GM19099 (cell line): Measurements from ENCODE around the gene CEPT1.

Experiments used
- POLR2A ChIP-seq: IDR thresholded peaks from 3 replicates; pipeline ENCODE4 v1.6.1; 2011; ENCODE audit warnings: low read depth; ENCODE audit not compliant: insufficient read length; ENCODE audit errors: extremely low read depth

CEPT1 gene

DNA sequence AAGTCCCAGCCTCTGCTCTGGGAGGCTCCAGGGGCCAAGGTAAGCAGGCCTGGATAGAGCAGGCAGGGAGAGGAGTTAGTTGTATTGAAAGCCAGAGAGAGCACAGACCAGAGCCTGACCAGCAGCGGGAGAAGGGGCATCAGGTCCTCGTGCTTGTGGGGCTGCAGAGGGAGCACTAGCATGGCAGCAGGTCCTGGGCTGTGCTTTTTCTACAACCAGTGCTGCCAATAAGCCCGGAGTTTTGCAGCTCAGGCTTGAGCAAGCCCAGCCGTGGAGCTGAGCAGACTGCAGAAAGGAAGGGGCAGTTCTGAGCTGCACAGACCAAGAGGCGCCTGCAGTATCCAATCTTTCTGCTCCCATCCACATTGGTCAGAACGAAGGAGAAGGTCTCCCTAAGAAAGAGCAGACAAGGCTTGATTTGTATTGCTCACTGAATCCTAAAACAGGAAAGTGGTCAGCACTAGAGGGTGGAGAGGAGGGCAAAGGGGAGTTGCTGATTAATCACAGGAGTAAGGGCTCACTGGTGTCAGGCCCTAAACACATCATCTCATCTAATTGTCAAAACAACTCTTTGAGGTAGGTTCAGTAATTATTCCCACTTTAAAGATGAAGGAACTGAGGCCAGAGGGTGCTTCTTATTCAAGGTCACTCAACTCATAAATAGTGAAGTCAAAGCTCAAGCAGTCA is 57.7 kb downstream of the CEPT1 start:
- no peak for TF ChIP-seq POLR2A

DNA sequence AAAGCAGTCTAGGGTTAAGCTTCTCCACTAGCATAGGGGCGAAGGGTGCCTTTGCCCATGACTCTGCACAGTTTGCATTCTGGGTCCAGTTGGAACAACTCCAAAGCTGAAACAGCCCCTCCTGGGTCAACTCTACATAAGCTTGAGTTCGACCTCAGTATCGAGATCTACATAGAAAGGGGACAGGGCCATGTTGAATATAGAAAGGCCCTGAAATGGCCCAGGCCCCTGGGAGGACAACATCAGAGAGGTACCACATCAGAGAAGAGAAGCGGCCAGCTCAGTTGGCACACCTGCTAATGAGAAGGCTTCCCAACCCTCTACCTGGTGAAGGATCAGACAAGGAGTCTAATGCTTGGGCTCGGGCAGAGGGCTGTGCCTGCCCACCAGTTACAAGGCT is 58.8 kb downstream of the CEPT1 start:
- TF ChIP-seq POLR2A: no peak

DNA sequence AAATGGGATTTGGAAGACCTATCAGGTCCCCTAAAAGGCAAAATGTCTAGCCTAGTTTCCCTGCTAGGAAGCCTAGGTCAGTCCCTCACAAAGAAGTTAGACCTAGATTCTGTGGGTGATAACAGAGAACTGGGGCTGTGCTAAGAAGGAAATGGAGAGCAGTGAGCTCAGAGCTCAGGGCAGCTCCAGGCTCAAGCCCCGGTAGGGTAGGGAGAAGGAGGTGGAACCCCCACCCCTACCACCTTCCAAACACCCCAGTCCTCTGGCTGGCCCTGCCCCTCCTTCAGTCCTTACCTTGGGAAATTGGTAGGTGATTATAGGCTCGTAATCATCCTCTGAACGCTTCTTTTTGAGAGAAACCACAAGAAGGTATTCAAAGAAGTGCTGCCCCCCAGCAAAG is 59.3 kb downstream of the CEPT1 start:
- no peak for TF ChIP-seq POLR2A

DNA sequence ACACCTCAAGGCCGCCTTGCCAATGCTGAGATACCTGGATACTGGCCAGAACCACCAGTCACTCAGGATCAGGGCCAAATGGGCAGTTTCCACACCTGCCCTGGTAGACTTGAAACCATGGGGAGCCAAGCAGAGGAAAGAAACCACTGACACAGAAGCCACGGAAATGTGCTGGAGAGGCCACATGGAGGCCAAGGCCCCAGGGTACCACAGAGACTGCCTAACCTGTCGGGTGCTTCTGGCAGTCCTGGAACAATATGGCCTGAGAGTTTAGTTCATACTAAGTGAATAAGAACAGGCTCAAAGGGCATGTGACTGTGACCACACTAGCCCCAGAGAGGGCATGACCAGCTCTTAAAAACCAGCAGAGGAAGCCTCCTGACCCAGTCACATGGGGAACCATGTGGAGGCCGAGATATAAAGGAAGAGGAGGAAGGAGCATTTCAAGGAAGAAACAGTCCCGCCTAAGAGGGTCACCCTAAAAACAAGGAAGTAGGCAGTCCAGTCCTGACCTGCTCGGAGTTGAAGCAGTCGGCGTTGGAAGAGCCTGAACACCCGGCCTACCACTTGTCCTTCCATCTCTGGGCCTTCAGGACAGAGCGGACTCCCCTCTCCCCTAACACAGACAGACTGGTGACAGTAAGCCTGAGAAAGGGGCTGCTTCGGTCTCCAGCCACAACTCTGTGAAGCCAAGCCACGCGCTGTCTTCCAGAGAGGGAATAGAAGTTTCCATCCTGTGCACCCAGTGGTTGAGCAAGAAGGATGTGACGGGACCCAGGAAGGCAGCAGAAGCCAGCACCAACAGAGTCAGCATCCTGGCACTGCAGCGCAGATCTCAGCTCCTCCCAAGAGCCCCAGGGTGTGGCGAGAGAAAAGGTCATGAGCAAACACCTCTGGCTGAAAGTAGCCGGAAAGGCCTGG is 60.1 kb downstream of the CEPT1 start, which contains the start of gene DENND2D:
TSS of gene DENND2D (minus strand) at position 766 of the 921 bp plus-strand sequence. CDS start at position 579, 187 bp downstream.
- TF ChIP-seq POLR2A: no peak

DNA sequence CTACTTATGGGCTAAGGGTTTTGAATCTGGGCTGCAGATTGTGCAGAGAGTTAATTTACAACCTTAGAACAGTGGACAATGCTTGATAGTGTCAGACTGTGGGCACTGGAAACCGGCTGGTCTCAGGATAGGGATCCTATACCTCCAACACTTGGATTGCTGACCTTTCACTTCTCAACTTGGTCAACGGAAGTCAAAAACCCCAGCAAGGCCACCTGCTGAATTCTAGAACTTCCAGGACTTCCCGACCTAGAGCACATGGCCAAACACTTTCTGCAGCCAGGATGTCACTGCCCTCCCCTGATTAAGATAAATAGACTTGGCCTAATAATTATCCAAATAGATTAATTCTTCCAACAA is 60.8 kb downstream of the CEPT1 start:
- no peak for TF ChIP-seq POLR2A

DNA sequence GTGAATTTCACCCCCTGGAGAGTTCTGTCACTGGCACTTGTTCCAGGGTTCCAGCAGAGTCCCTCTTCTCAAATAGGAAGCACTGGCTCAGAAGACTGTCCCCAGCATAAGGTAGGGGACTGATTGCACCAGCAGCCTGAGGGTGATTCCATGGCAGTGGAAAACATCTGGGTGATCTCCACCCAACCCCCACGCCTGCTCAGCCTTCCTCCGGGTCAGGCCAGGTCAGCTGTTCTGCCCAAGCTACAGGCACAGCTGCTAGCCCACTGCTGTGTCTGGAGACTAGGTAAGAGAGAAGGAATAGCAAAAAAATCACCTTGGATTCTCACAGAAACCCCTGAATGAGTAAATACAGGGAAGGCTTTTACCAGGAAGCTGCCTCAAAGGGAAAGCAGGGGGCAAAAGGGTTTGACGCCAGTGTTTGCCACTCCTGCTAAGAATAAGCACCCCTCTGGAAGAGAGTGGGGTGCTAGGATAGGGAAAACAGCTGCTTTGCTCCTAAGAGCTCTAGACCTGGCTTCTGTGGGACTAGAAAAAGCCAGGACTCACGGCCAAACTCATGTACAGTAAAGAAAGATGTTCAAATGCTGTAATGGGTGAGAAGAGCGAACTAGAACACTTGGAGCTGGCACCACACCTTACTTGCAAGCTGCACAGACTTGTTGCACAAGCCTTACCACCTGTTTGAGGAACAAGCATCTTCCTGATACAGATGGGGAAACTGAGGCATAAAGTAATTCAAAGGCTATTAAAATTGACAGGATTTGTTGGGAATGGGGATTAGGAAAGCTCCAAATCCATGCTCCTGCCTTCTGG is 61.5 kb downstream of the CEPT1 start:
- no peak for TF ChIP-seq POLR2A

DNA sequence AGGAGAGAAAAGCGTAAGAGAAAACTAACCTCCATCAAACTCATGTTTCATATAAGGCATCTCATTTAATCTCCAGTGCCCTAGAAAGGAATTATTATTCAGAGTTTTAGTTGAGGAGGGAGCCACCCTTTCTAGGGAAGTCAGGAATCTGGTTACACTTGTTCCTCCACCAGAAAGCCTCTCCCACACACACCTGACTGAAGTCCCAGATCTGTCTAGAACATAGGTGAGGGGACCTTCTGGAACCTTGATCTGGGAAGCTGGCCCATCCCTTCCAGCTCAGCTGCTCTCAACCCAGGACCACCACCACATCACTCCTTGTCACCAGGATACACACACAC is 62.3 kb downstream of the CEPT1 start:
- no peak for TF ChIP-seq POLR2A

DNA sequence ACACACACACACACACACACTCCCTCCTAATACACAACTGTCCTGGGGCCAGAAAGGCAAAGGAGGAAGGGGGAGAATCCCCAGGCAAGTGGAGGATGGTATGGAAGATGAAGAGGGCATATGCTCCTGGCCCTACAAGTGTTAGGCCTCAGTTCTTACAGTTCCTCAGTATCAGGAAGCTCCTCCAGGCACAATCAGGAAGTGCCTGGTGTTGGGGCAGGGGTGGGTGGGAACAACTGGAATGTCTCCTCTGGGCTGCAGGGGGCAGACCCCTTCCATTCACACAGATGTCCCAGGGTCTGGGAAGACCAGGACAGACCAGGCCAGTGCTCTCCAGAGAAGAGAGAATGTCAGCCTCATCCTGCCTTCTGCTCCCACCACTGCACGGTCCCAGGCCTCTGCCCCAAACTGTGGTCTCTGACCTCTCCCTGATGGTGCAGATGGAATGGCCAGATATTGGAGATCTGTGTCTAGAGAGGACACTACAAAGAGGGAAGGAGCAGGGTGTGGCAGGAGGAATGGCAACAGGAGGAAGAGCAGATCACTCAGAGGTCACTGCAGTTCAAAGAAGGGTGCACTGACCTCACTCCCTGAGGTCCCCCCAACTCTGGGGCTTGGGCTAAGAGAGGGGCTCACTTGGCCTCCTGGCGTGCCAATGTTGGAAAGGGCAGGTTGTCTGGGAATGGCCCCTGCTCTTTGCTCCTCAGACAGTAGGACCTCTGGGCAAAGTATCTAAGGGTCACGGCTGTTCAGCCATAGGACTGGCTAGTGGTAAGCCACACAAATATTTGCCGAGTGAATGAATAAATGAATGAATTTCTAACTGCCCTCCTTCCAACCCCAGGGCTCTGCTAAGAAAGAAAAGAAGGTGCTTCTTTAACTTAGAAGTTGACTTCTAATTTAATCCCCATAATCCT is 62.9 kb downstream of the CEPT1 start:
- no peak for TF ChIP-seq POLR2A

DNA sequence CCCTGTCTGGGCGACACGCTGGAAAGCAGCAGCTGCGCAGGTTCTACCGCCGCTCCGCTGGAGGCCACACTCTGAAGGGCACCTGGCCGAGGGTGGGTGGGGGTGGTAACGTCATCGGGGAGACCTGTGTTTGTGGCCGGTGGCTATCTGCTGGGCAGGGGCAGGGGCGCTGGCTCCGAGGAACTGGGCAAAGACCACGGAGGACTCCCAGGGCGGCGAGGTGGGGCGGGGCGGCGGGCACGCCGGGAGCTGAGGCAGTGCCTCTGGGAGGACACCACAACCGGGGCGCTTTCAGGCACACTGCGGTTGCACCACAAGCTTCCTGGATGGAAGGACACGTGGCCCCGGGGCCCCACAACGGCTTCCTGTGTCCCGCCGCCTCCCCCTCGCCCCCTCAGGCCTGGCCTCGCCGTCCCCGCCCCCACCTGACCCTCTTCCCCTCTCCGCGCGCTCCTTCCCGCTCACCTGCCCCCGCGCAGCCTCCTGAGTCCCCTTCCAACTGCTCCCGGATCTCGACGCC is 63.7 kb downstream of the CEPT1 start:
- peak; percentile 71 for TF ChIP-seq POLR2A

DNA sequence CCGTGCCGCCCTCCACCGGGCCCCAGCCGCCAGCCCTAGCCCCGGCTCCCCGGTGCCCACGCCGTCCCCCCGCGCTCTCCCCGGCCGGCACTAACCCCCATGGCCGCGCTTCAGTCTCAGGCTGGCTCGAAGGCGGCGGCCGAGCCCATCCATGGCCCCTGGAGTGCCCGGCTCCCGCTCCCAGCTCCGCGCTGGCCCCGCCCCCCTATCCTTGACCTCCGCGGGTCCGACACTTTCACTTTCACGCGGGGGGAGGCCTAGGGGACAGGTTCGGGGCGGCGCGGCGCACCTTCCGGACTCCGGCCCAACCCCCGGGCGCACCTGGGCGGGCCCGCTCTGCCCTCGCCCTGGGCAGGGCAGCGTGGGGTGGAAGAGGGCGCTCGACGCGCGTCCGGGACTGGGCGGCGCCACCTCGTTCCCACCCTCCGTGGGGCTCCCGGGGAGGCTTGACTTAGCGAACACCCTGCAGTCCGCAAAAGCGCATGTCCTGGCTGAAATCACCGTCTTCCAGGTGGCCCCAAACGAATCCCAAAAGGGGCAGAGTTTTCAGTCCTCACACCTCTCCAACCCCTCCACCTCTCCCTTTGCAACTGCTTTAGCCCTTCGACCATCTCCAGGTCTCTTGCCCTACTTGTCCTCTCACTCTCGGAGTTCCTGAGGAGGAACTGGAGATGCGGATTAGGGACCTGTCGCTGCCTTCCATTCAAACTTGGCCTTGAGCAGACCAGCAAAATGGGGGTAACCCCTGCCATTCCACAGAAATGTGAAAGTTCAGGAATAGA is 64.4 kb downstream of the CEPT1 start:
- TF ChIP-seq POLR2A: peak; percentile 61

DNA sequence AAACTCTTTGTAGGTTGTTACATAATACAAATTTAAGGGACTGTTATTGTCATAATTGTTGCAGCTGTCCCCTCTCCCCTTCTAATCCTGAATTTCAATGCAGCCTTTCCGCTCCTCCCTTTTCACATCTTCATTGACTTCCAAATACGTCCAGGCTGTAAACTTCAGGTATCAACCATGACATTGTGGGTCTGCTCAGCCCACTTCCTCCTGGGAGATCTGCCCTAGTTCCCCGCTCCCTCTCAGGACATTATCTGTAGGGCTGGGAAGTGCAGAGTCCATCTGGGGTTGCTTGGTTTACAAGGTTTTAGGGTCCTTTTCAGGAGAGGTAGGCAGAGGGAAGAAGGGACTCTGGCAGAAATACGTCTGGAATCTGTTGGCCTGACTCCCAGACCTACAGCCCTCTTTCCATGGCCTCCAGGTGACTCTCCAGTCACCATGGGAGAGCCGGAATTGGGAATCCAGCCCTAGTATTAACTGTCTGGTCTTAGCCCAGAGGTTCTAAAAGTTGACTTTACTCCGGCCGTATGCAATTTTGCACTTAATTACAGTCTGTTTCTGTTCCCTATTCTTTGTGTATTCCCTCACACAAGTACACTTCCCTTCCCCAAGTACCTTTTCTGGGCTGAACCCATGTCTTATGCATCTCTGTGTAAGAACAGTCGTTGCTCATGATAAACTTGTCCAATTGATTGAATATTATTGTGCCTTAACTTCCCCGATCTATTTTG is 65.1 kb downstream of the CEPT1 start:
- no peak for TF ChIP-seq POLR2A

DNA sequence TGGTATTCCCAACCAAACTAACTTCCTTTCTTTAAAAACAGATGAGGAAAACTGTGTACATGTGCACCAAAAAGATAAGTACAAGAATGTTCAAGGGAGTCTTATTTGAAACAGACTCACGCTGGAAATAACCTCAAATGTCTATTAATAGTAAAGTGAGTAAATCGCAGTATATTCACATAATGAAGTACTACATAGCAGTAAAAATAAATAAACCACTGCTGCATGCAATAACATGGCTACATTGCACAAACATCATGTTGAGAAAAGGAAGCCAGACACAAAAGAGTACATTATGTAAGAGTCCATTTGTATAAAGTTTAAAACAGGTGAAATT is 65.7 kb downstream of the CEPT1 start:
- no peak for TF ChIP-seq POLR2A

DNA sequence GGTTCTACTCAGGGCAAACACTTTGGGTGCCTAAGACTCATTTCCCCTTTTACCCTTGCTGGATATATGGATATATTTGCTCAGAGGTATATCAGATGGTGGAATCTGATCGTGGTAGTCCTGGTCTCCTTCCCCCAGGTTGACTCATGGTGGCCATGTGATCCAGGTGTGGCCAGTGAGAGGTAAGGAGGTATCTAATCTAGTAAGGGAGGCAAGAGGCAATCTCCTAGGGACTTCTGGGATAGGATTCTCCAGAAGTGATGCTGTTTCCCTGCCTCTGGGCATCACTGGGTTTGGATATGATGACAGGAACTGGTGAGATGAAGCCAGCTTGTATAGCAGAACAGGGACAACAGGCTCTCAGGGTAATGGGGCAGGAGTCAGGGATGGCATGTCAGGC is 68.9 kb downstream of the CEPT1 start:
- no peak for TF ChIP-seq POLR2A
